LNCaP clone FGC (cell line): Measurements from ENCODE around the gene IL25.

Source experiments
- DNase-seq: peaks from one replicate; pipeline ENCODE4 v3.0.0-alpha.2; 2011; ENCODE audit warnings: low read depth
- H3K4me3 ChIP-seq: 2 replicates; pipeline ENCODE4 v1.5.1; 2011; ENCODE audit warnings: mild to moderate bottlenecking, low read depth, low read length, control low read depth
- CTCF ChIP-seq: IDR thresholded peaks from 2 replicates; pipeline ENCODE4 v1.5.1; 2012; ENCODE audit warnings: mild to moderate bottlenecking; ENCODE audit not compliant: control insufficient read depth, insufficient read depth; ENCODE audit errors: extremely low read depth

The IL25 gene

GRCh38 chr14:23375527-23376251 lies 3.1 kb downstream of the IL25 start:
- no peak for TF ChIP-seq CTCF
- no peak overlapping the region for H3K4me3 ChIP-seq
- no peak for DNase-seq

GRCh38 chr14:23376482-23377197 lies 4.0 kb downstream of the IL25 start, which contains the start of gene CMTM5:
Gene CMTM5 (plus strand): TSS chr14:23377046. CDS start chr14:23377252, 206 bp downstream.
- TF ChIP-seq CTCF, result no peak
- DNase-seq, result no peak
- H3K4me3 ChIP-seq, result no peak within 1 kb of the TSS

- DNase-seq, result no peak
- no peak overlapping the region for H3K4me3 ChIP-seq
- TF ChIP-seq CTCF, result no peak
These were observed 4.6 kb downstream of the IL25 start for GRCh38 chr14:23377198-23377550.

- DNase-seq, result no peak
- TF ChIP-seq CTCF, result no peak
These were observed 5.3 kb downstream of the IL25 start for GRCh38 chr14:23377573-23378563.

GRCh38 chr14:23378612-23379220 lies 6.1 kb downstream of the IL25 start:
- H3K4me3 ChIP-seq, result no peak overlapping the region
- no peak for DNase-seq
- TF ChIP-seq CTCF, result no peak

More at GRCh38 chr14:23377573-23378563, 5.3 kb downstream of the IL25 start:
- no peak overlapping the region for H3K4me3 ChIP-seq
